Measurements from ENCODE around the gene LCNL1. TPM values are rescaled to one million over a fixed set of nuclear protein-coding genes. Genes with fewer than 3 reads are reported as not detected.

LCNL1 gene
- total and polyA plus RNA-seq, 2 experiments from 2014 or later, result 0.13 to 0.47 TPM

- peaks cover 15% of the 10 kb centered on the region for H3K27me3 ChIP-seq
- no peak overlapping the region for H3K4me2 ChIP-seq
- WGBS (ENCODE audit: low lambda C conversion rate, missing lambda C conversion rate), result 62% methylated on average over 9 of the region's 17 CpGs
Measured at GRCh38 chr9:136981588-136982231, 1.1 kb upstream of the LCNL1 start.

GRCh38 chr9:136983167-136983566 is 374 bp downstream of the LCNL1 start:
- no peak overlapping the region for H2AFZ ChIP-seq
- H3K36me3 ChIP-seq (replicated peaks; ENCODE audit: insufficient read depth, low read depth), result no peaks in the 10 kb centered on the region
- TF ChIP-seq EZH2 (IDR thresholded peaks at IDR 0.05; ENCODE audit: borderline replicate concordance) (no peak), EZH2phosphoT487 (IDR thresholded peaks at IDR 0.05; ENCODE audit: low read depth, severe bottlenecking, unreplicated experiment) (no peak), CTCF (IDR thresholded peaks at IDR 0.05; ENCODE audit: poor library complexity) (no peak)
- WGBS (ENCODE audit: low lambda C conversion rate, missing lambda C conversion rate), result 95% methylated on average over 9 of the region's 9 CpGs
- H3K4me1 ChIP-seq (ENCODE audit: insufficient read depth), result peaks cover 3% of the 10 kb centered on the region
- no peak overlapping the region for H3K4me2 ChIP-seq
- no peak for DNase-seq (ENCODE audit: low spot score)
- H3K27ac ChIP-seq, result no peak overlapping the region
- H4K20me1 ChIP-seq (ENCODE audit: insufficient read depth, poor library complexity, severe bottlenecking), result no peaks in the 10 kb centered on the region
- peaks cover 15% of the 10 kb centered on the region for H3K27me3 ChIP-seq
- no peak overlapping the region for H3K4me3 ChIP-seq
- no peaks in the 10 kb centered on the region for H3K79me2 ChIP-seq
- no peaks in the 10 kb centered on the region for H3K9me3 ChIP-seq (ENCODE audit: low read depth)
- H3K9me2 ChIP-seq (replicated peaks; ENCODE audit: insufficient read depth), result no peaks in the 10 kb centered on the region

More at GRCh38 chr9:136981588-136982231, 1.1 kb upstream of the LCNL1 start:
- Histone ChIP-seq H3K36me3 (replicated peaks; ENCODE audit: insufficient read depth, low read depth) (no peaks in the 10 kb centered on the region), H4K20me1 (ENCODE audit: insufficient read depth, poor library complexity, severe bottlenecking) (no peaks in the 10 kb centered on the region), H3K9me3 (ENCODE audit: low read depth) (no peaks in the 10 kb centered on the region), H3K4me3 (no peak overlapping the region), H3K27ac (no peak overlapping the region), H3K79me2 (no peaks in the 10 kb centered on the region), H2AFZ (no peak overlapping the region), H3K4me1 (ENCODE audit: insufficient read depth) (peaks cover 3% of the 10 kb centered on the region), H3K9me2 (replicated peaks; ENCODE audit: insufficient read depth) (no peaks in the 10 kb centered on the region)
- no peak for DNase-seq (ENCODE audit: low spot score)
- no peak for TF ChIP-seq EZH2phosphoT487 (IDR thresholded peaks at IDR 0.05; ENCODE audit: low read depth, severe bottlenecking, unreplicated experiment)
- TF ChIP-seq CTCF (IDR thresholded peaks at IDR 0.05; ENCODE audit: poor library complexity), result no peak
- no peak for TF ChIP-seq EZH2 (IDR thresholded peaks at IDR 0.05; ENCODE audit: borderline replicate concordance)

GRCh38 chr9:136983656-136984314 is 992 bp downstream of the LCNL1 start:
- Histone ChIP-seq H3K27ac (no peak overlapping the region), H4K20me1 (ENCODE audit: insufficient read depth, poor library complexity, severe bottlenecking) (no peaks in the 10 kb centered on the region), H3K4me1 (ENCODE audit: insufficient read depth) (peaks cover 3% of the 10 kb centered on the region), H3K4me2 (no peak overlapping the region), H3K9me3 (ENCODE audit: low read depth) (no peaks in the 10 kb centered on the region), H3K27me3 (peaks cover 15% of the 10 kb centered on the region), H2AFZ (no peak overlapping the region), H3K9me2 (replicated peaks; ENCODE audit: insufficient read depth) (no peaks in the 10 kb centered on the region), H3K4me3 (no peak overlapping the region), H3K36me3 (replicated peaks; ENCODE audit: insufficient read depth, low read depth) (no peaks in the 10 kb centered on the region), H3K79me2 (no peaks in the 10 kb centered on the region)
- no peak for DNase-seq (ENCODE audit: low spot score)
- WGBS (ENCODE audit: low lambda C conversion rate, missing lambda C conversion rate), result 75% methylated on average over 11 of the region's 11 CpGs
- TF ChIP-seq CTCF (IDR thresholded peaks at IDR 0.05; ENCODE audit: poor library complexity) (no peak), EZH2phosphoT487 (IDR thresholded peaks at IDR 0.05; ENCODE audit: low read depth, severe bottlenecking, unreplicated experiment) (no peak), EZH2 (IDR thresholded peaks at IDR 0.05; ENCODE audit: borderline replicate concordance) (no peak)

All from hepatocyte (in vitro differentiated cells).